Fibroblast of skin of left biceps (primary cell): ENCODE measurements around the gene ZNF624.

Experiments
- DNase-seq, 2 experiments: peaks; one replicate each; pipeline ENCODE4 v3.0.0-alpha.2; 2013; ENCODE audit warnings: low read depth in 2 of 2

The ZNF624 gene

GRCh38 chr17:16593356-16594102, 60.1 kb downstream of the ZNF624 start:
- DNase-seq: no peak

GRCh38 chr17:16589097-16589969, 64.3 kb downstream of the ZNF624 start:
- DNase-seq: peak; percentile 50 to 55

- DNase-seq: no peak
These were observed 67.9 kb downstream of the ZNF624 start for GRCh38 chr17:16585796-16586195.

- DNase-seq: peak; percentile 54 to 56
These were observed 69.2 kb downstream of the ZNF624 start for GRCh38 chr17:16584273-16584995.

- no peak for DNase-seq
These were observed 69.9 kb downstream of the ZNF624 start for GRCh38 chr17:16583781-16584180.

GRCh38 chr17:16573466-16573865, 80.2 kb downstream of the ZNF624 start:
- no peak for DNase-seq
